VCaP (cell line): ENCODE measurements around the gene HNRNPL.
"Not testable (repeated sequence)": the region's sequence is repeated elsewhere in the genome, so short reads cannot be mapped to it uniquely, and the experiment has no call there.

Experiments used
- H3K27ac ChIP-seq: fragments of 450-650 bp; 2 replicates; pipeline ENCODE4 v1.5.1; 2017
- TF ChIP-seq, protein P1 (sequence below): fragments of 450-650 bp; conservative IDR thresholded peaks from 2 replicates; pipeline ENCODE4 v1.5.1; 2017; ENCODE audit warnings: mild to moderate bottlenecking, moderate library complexity

Gene HNRNPL

DNA sequence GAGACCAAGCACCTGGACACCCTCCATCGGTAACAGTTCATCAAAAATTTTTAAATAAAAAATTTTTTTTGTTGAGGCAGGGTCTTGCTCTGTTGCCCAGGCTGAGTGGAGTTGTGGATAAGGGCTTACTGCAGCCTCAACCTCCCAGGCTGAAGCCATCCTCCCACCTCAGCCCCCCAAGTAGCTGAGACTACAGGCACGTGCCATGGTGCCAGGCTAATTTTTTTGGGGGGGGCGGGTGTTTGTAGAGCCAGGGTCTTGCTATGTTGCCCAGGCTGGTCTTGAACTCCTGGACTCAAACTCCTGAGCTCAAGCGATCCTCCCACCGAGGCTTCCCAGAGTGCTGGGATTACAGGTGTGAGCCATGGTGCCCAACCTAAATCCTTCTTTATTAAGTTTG, 56.1 kb downstream of the HNRNPL start:
- H3K27ac ChIP-seq: no peak overlapping the region
- TF ChIP-seq, protein P1, sequence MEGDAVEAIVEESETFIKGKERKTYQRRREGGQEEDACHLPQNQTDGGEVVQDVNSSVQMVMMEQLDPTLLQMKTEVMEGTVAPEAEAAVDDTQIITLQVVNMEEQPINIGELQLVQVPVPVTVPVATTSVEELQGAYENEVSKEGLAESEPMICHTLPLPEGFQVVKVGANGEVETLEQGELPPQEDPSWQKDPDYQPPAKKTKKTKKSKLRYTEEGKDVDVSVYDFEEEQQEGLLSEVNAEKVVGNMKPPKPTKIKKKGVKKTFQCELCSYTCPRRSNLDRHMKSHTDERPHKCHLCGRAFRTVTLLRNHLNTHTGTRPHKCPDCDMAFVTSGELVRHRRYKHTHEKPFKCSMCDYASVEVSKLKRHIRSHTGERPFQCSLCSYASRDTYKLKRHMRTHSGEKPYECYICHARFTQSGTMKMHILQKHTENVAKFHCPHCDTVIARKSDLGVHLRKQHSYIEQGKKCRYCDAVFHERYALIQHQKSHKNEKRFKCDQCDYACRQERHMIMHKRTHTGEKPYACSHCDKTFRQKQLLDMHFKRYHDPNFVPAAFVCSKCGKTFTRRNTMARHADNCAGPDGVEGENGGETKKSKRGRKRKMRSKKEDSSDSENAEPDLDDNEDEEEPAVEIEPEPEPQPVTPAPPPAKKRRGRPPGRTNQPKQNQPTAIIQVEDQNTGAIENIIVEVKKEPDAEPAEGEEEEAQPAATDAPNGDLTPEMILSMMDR: no peak

GRCh38 chr19:38793177-38793576, 56.6 kb downstream of the HNRNPL start:
- TF ChIP-seq, protein P1: no peak

DNA sequence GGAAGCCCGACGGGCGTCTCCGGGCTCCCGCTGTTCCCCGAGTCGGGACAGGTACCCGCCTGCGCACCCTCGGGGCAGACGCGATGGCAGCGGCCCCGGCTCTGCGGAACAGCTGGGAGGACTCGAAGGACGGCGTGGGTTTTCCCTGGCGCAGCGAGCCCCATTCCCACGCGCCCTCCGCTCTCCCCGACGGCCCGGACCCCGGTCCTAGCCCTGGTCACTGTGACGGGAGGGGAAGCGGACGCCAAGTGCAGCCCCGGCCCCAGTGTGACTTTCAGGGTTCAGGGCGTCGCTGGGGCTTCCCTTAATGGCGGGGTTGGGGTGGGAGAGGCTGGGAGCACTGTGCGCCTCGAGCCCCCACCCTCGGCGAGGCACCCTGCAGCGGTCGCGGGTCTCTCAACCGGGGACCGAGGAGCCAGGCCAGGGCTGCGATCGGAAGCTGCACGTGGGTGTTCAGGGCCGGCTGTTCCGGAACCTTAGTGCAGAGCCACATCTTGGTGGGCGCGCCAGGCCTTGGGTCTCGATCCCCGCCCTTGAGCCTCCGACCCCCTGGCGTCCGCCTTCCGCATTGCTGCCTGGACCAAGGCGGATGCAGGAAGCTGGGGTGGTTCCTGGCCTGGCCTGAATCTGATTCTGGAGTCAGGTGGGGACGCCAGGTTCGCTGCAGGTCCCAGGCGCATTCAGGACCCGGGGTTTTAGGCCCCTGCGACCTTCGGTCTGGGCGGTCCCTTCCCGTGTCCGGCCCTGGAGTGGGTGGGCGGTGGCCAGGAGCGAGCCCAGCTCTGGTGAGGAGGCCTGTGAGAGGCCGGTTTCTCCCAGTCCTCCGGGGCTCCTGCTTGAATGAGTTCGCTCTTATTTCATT, 57.3 kb downstream of the HNRNPL start:
- no peak overlapping the region for H3K27ac ChIP-seq

More at GRCh38 chr19:38793177-38793576, 56.6 kb downstream of the HNRNPL start:
- no peak overlapping the region for H3K27ac ChIP-seq

DNA sequence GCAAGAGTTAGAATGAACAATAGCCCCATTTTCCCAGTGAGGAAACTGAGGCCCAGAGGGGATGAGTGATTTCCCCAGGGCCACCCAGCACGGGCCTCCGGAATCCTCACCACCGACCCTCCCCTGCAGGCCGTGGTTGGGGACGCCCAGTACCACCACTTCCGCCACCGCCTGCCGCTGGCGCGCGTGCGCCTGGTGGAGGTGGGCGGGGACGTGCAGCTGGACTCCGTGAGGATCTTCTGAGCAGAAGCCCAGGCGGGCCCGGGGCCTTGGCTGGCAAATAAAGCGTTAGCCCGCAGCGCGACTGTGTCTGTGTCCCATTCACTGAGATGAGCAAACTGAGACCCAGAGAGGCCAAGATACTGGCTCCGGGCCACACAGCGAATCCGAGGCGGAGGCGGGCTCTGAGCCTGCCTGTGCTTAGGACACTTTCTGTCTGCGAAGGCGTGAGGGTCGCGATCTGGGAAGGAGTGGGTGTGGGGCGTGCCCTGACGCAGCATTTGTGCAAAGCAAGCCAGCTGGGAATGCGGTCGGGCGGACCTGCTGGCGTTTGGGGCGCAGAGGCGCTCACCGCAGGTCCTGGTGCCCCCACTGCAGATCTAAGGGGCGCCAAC, 58.2 kb downstream of the HNRNPL start:
- H3K27ac ChIP-seq: not testable (repeated sequence)

More for the DNA sequence above, 57.3 kb downstream of the HNRNPL start:
- TF ChIP-seq, protein P1: no peak

- H3K27ac ChIP-seq: not testable (repeated sequence)
Observed at GRCh38 chr19:38790507-38791403, 59.0 kb downstream of the HNRNPL start.

DNA sequence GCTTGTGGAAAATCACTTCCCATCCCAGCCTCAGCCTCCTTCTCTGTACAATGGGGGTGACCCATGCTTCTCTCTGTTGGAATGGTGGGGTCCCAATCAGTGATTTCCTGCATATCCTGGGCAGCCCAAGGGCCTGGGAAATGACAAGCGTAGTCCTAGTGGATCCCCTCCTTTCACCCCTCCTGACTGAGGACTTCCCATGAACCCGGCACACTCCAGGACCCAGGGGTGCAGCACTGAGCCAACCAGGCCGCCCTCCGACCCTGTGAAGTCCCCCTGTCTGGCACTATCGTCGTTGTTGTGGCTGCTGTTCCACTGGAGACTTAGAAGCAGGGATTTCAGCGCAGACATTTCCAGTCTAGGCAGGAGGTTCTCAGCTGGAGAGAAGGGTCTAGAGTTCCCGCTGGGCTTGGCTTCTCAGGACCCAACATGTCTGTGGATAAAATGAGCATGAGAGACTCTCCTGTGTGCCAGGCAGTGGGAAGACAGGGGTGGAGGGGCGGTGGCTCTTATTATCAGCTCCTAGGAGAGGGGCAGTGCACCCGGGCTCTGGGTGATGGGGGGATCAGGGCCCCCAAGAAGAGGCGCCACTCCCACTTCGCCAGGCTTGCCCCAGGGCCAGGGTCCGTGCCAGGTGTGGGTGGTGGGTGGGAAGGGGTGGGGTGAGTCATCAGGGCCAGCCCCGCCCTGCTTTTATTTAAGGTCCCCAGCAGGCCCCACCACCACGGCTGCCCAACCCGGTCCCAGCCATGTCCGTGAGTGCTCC, 61.1 kb downstream of the HNRNPL start, which contains the start of gene LGALS7B:
LGALS7B (plus strand) TSS at position 723 of the 766 bp plus-strand sequence; CDS start at position 750, 27 bp downstream.
- no peak within 1 kb of the TSS for H3K27ac ChIP-seq
- TF ChIP-seq, protein P1: no peak

- TF ChIP-seq, protein P1: no peak
- H3K27ac ChIP-seq: no peak overlapping the region
Observed at GRCh38 chr19:38786572-38787265, 63.1 kb downstream of the HNRNPL start.
